Putamen (tissue), 1 donor: Measurements from ENCODE around the gene ERC2.

Experiments used
- DNase-seq: peaks from one replicate; pipeline ENCODE4 v3.0.0-alpha.2; 2016; ENCODE audit warnings: low spot score

The ERC2 gene

DNA sequence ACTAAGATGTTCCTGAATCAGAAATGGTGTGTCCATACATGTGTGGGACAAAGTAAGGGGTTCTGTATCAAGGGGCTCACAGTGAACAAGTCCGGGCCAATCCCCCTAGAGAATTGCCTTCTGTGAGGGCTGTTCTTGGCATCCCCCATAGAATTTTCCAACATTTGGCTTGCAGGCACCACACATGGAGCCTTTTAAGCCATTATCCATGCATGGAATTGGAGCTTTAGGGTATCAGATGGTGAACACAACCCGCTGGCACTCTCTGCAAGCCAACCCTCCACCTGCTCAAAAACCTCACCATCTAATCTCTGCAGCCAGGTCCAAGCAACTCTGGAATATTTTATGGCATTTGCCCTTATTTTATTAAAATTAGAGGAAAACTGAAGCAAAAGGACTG is 278.7 kb downstream of the ERC2 start:
- DNase-seq = no peak

DNA sequence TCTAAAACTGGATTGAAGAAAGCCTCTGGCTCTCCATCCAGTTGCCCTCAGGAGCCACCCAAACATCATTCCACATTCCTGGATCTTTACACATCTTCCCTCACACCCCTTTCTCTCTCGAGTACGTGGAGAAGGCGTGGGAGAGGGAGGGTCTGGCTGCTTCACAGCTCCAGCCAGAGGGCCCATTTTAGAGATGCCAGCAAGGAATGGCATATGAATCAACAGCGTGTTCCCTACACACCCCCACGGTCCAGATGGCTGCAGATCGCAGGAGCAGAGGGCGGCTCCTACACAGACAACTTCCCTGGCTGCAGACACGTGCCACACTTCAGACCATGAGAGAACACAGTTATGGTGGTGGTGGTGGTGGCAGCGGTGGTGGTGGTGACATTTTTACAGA is 280.1 kb downstream of the ERC2 start:
- no peak for DNase-seq

DNA sequence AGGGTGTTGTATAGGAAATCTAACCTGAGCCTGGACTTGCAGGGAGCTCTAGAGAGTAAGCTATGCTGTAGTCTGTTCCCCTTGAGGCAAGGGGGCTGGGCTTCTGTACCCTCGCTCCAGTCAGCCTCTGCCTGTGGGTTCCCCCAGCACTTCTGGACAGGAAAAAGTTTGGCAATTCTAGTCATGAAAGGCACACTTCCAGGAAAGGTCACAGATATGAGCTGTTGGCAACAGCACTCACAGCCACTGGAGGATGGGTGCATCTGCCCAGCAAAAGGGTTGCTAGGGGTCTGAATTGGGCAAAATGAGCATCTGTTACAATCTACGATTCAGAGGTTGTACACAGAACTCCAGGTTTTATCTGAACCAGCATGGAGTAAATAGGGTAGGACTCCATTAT is 281.2 kb downstream of the ERC2 start:
- DNase-seq = no peak

DNA sequence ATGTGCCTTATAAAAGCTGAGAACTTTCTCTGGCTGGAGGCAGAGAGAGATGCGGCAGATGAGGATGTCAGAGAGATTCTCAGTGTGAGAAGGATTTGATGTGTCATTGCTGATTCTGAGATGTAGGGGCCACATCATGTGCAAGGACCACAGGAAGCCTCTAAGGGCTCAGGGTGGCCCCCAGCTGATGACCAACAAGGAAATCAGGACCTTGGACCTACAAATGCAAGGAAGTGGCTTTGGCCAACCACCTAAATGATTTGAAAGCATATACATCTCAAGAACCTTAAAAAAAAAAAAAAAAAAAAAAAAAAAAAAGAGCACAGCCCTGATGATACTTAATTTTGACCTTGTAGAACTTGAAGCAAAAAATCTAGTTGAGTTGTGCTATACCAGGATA is 282.4 kb downstream of the ERC2 start:
- DNase-seq = no peak

DNA sequence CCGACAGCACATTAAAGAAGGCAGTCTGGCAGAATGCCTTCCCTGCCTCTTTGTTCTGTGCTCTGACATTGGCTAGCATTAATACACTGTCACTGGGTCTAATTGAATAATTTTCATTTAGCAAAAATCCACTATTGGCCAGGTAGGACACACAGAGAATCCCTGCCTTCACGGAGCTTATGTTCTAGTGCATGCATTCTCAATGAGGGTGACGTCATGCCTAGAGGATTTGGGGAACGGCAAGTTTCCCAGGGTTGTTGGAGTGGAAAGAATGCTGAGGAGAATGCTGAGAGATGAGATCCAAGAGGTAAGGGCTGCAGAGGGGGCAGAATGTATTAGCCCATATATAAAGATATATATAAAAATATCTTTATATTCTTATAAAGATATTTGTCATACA is 284.7 kb downstream of the ERC2 start:
- DNase-seq = no peak

DNA sequence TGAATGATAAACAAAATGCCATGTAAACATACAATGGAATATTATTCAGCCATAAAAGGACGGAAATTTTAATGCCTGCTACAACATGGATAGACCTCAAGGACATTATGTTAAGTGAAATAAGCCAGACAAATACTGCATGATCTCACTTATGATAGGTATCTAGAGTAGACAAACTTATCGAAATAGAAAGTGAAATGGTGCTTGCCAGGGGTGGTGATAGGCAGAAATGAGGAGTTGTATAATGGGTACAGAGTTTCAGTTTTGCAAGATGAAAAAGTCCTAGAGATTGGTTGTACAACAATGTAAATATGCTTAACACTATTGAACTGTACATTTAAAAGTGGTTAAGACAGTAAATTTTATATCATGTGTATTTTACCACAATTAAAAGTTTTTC is 287.8 kb downstream of the ERC2 start:
- DNase-seq = no peak

DNA sequence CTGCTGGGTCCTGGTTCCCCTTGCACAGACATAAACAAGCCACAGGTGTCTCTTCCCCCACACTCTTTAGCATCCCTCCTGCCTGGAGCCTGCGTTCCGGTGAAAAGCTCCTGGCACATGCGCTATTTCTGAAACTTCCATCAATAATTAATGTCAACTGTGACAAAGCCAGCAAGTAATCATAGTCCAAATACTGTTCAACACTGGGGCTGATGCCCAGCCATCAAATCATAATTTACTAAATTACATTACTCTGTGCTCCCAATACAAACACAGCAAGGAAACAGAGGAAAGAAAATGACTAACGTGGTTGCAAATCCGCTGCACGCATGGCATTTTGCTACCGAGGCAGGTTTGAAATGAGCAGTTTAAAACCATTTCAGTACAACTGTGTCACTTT is 294.7 kb downstream of the ERC2 start:
- DNase-seq = no peak

DNA sequence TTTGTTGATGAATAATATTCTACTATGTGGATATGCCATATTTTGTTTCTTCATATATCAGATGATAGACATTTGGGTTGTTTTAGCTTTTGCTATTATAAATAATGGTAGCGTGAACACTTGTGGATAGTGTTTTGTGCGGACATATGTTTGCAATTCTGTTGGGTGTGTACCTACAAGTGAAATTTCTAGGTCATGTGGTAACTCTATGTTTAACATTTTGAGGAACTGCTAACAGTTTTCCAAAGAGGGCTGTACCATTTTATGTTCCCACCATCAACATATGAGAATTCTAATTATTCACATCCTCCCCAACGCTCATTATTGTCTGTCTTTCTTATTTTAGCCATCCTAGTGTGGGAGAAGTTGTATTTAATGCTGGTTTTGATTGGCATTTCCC is 303.8 kb downstream of the ERC2 start:
- DNase-seq = no peak

DNA sequence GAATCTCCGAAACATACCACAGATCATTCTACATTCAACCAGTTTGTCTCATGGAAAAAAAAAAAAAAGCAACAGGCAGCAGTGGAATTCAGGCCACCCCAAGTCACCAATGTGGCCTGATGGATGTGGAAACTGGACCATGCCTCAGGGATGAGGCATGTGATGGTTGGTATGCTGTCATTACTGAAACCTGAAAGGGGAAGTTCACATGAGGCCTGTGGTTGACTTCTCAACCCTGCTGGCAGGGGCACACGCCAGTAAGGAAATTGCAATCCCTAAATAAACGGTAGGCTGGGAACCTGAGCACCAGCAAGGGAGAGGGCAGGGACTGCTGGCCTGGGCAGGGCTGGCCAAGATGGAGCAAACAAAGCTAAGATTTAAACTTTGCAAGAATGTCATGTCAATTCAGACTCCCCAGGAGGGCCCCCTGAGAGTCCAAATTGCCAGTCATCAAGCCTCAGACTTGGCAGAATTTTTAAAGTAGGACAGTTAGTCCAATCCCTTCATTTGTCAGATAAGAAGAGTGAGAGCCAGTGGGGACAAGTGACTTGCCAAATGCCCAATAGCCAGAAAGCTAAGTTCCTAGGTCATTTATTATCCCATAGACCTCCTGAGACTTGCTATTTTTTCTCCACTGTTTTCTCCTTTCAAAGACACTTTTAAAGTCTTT is 310.4 kb downstream of the ERC2 start:
- DNase-seq = no peak

DNA sequence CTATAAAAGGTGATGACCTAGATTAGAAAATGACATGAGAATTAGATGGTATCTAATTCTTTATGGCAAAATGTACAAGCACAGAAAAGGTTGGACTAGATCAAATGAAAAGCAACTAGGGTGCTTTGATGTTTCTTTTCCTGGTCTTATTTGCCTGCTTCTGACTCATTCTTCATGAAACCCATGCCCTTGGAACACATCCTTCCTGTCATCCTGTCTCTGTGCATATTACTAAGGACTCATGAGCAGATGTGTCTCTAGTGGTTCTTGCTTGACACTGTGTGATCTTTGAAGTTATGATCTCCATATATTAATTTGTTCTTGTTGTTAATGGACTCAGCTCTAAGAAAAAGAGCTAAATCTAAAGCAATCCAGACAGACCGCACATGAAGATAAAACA is 314.0 kb downstream of the ERC2 start:
- DNase-seq = no peak

DNA sequence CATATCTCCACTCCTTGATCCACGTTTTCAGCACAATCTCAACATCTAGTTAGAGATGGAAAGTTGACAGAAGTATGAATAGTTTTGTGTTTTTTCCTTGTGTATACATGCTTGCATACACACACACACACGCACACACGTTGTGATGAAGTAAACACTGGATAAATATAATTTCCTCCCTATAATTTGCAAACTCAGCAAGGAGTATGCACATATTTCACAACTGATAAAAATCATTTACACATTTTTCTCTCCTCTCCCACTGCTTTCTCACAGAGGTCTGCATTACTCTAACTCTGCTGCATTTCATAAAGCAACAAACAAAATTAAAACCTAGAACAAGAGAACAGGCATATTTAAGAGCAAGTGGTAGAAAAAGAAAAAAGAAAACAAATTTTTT is 320.9 kb downstream of the ERC2 start:
- no peak for DNase-seq

DNA sequence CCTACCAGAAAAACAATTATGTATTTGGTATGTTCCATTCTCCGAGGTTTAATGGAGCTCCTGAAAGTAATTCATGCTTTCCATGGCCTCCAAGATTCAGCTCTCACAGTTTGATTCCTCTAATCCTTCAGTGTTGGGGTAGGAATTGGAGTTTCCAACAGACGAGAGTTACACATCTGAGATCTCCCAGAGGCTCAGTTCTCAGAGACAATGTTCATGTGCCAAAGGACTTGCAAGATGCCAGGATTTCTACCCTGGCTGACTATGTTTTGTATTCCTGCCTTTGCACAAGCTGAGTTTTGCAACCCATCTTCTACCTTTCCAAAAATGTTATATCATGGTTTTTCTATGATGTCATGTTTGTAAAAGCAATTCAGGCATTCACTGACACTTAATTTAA is 322.9 kb downstream of the ERC2 start:
- no peak for DNase-seq

DNA sequence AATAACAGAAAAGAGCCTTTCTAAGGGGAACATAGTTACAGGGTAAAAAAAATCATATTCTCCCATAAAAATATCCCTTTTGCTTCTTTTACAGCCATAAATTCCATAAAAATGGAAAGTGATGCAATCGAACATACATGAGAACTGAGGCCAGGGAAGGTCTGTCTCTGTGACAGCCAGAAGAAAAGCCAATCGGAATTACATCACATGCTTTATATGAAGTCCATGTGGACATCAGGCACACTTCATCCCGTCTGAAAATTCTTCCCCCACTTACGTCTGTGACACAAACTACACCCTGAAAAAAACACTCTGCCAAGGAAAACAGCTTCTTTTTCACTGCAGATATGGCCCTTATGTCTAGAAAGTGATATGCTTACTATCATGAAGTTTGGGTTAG is 323.5 kb downstream of the ERC2 start:
- no peak for DNase-seq

DNA sequence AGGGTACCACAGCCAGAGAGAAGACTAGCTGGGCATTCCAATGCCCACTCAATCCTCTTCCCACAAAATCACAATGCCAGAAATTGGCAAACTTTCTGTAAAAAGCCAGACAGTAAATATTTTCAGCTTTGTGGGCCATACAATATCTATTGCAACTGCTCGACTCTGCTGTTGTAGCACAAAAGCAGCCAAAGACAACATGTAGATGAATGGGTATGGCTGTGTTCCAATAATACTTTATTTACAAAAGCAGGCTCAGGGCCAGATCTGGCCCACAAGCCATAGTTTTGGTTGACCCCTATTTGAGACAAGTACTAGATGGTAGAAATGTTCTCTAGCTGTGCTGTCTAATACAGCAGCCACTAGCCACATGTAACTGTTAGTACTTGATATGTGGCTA is 330.9 kb downstream of the ERC2 start:
- no peak for DNase-seq

DNA sequence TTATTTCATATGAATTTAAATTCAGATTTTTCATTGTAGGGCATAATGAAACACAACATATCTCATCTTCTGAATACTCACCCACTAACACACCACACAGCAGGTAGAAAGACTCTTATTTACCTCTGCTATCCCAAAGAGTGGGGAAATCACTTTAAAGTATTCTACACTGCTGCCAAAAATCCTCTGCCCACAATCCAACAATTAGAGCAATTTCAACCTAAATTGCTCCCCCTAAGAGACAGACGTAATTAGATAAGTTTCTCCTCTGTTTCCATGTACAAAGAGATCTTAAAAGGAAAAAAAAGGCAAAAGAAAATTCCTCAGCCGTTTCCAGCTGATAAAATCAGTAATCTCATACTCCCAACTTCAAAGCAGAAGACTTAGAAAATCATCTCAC is 331.8 kb downstream of the ERC2 start:
- peak; percentile 12 for DNase-seq

DNA sequence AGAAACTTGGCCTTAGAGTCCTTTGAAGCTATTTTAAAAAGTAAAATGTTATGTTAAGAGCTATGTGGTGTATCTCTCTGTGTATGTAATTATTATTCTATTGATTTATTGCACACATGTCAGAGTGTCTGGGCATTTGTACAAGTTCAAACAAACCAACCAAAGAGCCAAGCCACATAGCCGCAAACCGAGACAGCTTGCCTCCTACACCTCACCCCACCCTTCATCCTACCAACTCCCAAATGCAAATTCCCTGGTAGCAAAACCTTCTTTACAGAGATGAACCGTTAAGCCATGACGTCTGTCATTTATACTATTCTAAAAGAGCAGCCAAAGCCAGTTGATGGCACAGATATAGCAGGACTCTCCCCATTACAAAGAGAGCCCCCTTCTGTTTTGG is 332.3 kb downstream of the ERC2 start:
- no peak for DNase-seq

DNA sequence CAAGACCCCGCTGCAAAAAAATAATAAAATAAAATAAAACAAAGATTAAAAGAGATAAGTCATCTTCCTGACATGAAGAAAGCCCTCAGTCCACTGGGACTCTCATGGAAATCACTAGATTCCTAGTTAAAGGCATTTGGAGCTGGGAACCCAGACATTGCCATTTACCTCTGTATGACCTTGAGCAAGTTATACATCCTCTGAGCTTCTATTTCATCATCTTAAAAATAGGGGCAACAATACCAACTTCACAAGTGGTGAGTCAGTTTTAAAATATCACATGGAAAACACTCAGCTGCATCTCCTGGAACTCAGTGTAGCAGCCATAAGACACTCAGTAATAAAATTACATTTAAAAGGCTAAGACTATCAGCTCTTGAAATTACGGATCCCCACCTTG is 334.8 kb downstream of the ERC2 start:
- DNase-seq = no peak

DNA sequence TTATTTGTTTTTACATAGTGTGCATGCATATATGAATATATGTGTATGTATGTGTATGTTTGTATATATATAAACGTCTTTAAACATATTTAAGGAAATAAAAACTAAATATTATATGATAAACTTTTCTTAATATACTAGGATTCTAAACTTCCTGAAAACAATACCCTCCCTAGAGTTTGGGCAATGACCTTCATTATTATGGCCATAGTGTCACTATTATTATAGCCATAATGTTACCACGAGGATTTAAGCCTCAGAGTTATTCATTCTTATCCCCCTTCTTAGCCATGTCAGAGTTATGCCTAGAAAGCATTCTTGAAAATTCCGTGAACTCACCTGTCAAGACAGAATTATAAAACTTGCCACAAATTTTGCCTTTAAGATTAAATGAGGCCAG is 335.5 kb downstream of the ERC2 start:
- DNase-seq = no peak

DNA sequence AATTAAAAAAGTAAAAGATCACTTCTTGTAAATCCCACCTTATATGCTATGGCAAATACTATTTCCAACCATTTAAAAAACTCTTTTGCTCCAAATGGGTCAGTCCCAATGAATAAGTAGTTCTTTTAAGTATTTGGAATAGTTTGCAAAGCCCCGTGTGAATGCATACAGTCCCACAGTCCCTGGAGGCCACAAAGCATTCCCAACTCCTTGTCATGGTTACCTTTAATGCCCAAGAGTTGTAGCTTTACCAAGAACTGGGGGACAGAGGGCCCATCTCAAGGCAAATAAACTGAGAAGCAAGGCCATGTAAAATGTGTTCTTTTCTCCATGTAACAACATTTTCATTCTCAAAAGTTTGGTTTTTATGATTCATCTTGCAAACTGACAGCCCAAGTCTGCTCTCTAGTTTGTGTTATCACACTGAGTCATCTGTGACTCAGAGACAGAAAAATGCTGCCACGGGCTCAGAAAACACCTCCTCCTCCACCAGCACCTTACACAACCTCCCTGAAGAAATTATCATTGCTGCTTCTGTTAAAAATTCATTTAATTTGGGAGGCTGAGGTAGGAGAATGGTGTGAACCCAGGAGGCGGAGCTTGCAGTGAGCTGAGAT is 336.2 kb downstream of the ERC2 start:
- peak; percentile 78 for DNase-seq

DNA sequence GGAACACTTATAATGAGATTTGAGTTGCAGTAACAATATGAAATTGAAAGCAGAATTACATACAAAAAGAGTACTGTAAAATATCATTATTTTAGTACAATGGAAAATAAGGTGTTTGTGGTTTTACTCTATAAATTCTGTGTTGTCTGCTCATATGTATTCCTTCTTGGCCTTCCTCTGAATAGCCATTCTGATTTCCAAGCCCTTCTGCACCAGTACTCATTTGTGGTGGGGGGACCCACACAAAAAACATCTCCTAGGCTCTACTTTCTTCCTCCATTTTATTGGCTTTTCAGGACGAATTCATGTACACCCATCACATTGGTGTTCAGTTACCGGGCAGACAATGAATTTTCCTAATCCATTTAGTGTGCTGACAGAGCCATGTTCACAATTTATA is 338.2 kb downstream of the ERC2 start:
- DNase-seq = no peak

DNA sequence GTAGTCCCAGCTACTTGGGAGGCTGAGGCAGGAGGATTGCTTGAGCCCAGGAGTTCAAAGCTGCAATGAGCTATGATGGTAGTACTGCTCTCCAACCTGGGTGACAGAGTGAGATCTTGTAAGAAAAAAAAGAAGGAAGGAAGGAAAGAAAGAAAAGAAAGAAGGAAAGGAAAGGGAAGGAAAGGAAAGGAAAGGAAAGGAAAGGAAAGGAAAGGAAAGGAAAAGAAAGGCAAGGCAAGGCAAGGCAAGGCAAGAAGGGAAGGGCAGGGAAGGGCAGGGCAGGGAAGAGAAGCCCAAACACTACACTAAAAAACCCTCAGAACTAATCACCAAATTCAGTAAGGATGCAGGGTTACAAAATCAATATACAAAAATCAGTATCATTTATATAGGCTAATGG is 341.6 kb downstream of the ERC2 start:
- DNase-seq = no peak

DNA sequence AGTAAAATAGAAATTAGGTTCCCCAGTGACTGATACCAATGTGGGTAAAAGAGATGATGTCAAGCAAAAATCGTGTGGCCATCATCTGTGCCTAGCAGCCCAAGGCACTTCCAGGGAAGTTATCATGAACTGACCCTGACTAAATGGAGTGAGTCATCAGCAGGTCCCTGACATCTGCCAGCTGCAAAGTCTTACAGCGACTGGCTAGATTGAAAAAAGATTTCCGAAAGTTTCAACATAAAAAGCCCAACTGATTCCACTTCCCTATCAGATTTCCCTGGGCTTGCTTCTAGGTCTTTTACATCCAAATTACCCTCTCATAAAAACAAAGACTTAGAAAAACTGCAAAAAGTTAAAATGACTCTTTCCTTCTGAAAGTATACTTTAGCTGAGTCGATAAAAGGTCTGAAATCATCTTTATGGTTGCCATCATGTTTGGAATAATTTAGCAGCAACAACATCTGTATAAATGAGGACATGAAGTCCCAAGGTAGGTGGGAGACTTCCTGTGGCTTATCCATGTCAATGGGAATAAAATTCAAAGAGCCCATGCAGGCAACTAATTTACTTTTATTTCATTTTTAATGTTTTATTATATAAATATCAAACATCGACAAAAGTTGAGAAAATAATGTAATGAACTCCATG is 342.8 kb downstream of the ERC2 start:
- no peak for DNase-seq

DNA sequence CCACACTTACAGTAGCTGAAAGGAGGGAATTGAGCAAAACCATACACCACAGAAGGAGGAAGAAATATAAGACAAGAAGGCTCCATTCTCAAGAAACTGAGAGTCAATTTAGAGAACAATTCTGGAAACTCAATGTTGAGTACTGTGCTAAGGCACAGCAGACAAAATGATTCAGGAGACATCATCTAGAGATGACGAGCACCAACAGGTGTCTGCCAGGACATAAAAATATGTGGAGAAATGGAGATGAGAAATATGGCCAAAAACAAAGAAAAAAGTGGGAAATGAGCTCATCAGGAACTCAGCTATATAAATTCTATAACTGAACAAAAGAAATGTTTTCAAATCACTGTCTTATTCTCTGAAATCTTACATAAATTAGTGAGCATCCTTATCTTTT is 343.7 kb downstream of the ERC2 start:
- no peak for DNase-seq

DNA sequence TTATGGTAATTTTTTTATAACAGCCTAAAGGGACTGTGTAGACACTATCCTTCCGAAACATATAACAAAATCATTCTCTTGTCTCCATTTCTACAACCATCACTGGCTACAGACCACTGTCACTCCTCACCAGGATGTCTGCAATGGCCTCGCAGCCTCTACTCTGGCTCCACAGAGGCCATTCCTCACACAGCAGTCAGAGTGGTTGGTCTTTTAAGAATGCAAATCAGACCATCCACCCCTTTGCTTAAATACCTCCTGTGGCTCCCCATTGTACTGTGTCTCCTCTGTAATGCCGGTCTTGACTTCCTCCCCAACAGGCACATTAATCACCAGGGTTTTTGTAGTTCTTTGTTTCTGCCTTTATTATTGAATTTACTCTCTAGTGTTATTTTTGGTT is 344.8 kb downstream of the ERC2 start:
- no peak for DNase-seq
